Measurements from ENCODE around the gene ARPC1A. TPM values are rescaled to one million over a fixed set of nuclear protein-coding genes. Genes with fewer than 3 reads are reported as not detected.

The ARPC1A gene
- total RNA-seq, 2 experiments from 2014 or later = 71.8 to 108 TPM

- DNase-seq (ENCODE audit: low spot score) = no peak
- Histone ChIP-seq H3K27ac (ENCODE audit: low read depth, low read length, poor library complexity, severe bottlenecking) (no peak overlapping the region), H3K36me3 (ENCODE audit: insufficient read depth, low read length) (peaks cover 36% of the 10 kb centered on the region), H3K4me2 (ENCODE audit: low read length) (no peak overlapping the region), H3K9me3 (ENCODE audit: low read length) (no peaks in the 10 kb centered on the region), H3K4me1 (ENCODE audit: insufficient read depth, low read length, poor library complexity, severe bottlenecking) (no peaks in the 10 kb centered on the region), H3K79me2 (ENCODE audit: insufficient read depth, low read depth, low read length) (no peaks in the 10 kb centered on the region), H3K4me3 (ENCODE audit: low read depth, low read length, poor library complexity, severe bottlenecking) (no peak overlapping the region), H4K20me1 (ENCODE audit: insufficient read depth, low read length) (no peaks in the 10 kb centered on the region), H3K9me2 (ENCODE audit: insufficient read depth, low read length) (no peaks in the 10 kb centered on the region), H2AFZ (ENCODE audit: low read length) (no peak overlapping the region)
- CTCF ChIA-PET (ENCODE audit: unreplicated experiment) = no interaction called here
- TF ChIP-seq CTCF (conservative IDR thresholded peaks at IDR 0.05; ENCODE audit: low read length) (no peak), EZH2phosphoT487 (IDR thresholded peaks at IDR 0.05; ENCODE audit: borderline replicate concordance, low read depth, low read length) (no peak)
- POLR2A ChIA-PET = interaction anchor here (0.6 kb wide), 1 partner anchor 54 kb away, joined by 4 read pairs; no protein-coding TSS in a partner anchor
- intact Hi-C loops (cut with micrococcal nuclease; ENCODE audit: unreplicated experiment) = no loop called here
- BruUV-seq (replicated peaks) = no TSS peak
Observed at GRCh38 chr7:99368750-99369389, 43.2 kb downstream of the ARPC1A start.

GRCh38 chr7:99369767-99370391, 44.2 kb downstream of the ARPC1A start:
- H3K79me2 ChIP-seq (ENCODE audit: insufficient read depth, low read depth, low read length) = peaks cover 2% of the 10 kb centered on the region; the same call in 1 of the 2 replicates
- H4K20me1 ChIP-seq (ENCODE audit: insufficient read depth, low read length) = no peaks in the 10 kb centered on the region
- H3K4me3 ChIP-seq (ENCODE audit: low read depth, low read length, poor library complexity, severe bottlenecking) = no peak overlapping the region
- no peaks in the 10 kb centered on the region for H3K9me3 ChIP-seq (ENCODE audit: low read length)
- no peak overlapping the region for H2AFZ ChIP-seq (ENCODE audit: low read length)
- no peaks in the 10 kb centered on the region for H3K9me2 ChIP-seq (ENCODE audit: insufficient read depth, low read length)
- BruUV-seq (replicated peaks) = no TSS peak
- peaks cover 28% of the 10 kb centered on the region for H3K36me3 ChIP-seq (ENCODE audit: insufficient read depth, low read length)
- H3K27ac ChIP-seq (ENCODE audit: low read depth, low read length, poor library complexity, severe bottlenecking) = no peak overlapping the region
- intact Hi-C loops (cut with micrococcal nuclease; ENCODE audit: unreplicated experiment) = loop anchor here (5.0 kb wide), 1 partner anchor 37 kb away; the partner anchor contains the start of genes BUD31 and PDAP1
- TF ChIP-seq EZH2phosphoT487 (IDR thresholded peaks at IDR 0.05; ENCODE audit: borderline replicate concordance, low read depth, low read length) (no peak), CTCF (conservative IDR thresholded peaks at IDR 0.05; ENCODE audit: low read length) (no peak)
- POLR2A ChIA-PET = interaction anchor here (0.7 to 1.0 kb wide), 2 partner anchors 9 to 40 kb away, joined by 3 to 4 read pairs; no protein-coding TSS in a partner anchor
- CTCF ChIA-PET (ENCODE audit: unreplicated experiment) = no interaction called here
- H3K4me2 ChIP-seq (ENCODE audit: low read length) = no peak overlapping the region
- DNase-seq (ENCODE audit: low spot score) = no peak
- H3K4me1 ChIP-seq (ENCODE audit: insufficient read depth, low read length, poor library complexity, severe bottlenecking) = no peaks in the 10 kb centered on the region
